BLaER1 (cell line): ENCODE data around the gene ALAS1.
"Not testable (repeated sequence)": the region's sequence is repeated elsewhere in the genome, so short reads cannot be mapped to it uniquely, and the experiment has no call there.

ENCODE experiments used
- H3K27ac ChIP-seq: shearing (Covaris generic); formaldehyde crosslinking; 2 replicates; pipeline ENCODE4 v1.8.1; 2022
- H3K27me3 ChIP-seq: shearing (Covaris generic); formaldehyde crosslinking; 2 replicates; pipeline ENCODE4 v1.8.1; 2022
- H3K36me3 ChIP-seq: shearing (Covaris generic); formaldehyde crosslinking; 2 replicates; pipeline ENCODE4 v1.8.1; 2022
- H3K4me1 ChIP-seq: shearing (Covaris generic); formaldehyde crosslinking; 2 replicates; pipeline ENCODE4 v1.8.1; 2022
- H3K4me2 ChIP-seq: shearing (Covaris generic); formaldehyde crosslinking; 2 replicates; pipeline ENCODE4 v1.8.1; 2022
- H3K4me3 ChIP-seq: shearing (Covaris generic); formaldehyde crosslinking; 2 replicates; pipeline ENCODE4 v1.8.1; 2022
- H3K9ac ChIP-seq: shearing (Covaris generic); formaldehyde crosslinking; 2 replicates; pipeline ENCODE4 v1.8.1; 2022
- H3K9me3 ChIP-seq: shearing (Covaris generic); formaldehyde crosslinking; 2 replicates; pipeline ENCODE4 v1.8.1; 2022
- H4K20me1 ChIP-seq: shearing (Covaris generic); formaldehyde crosslinking; 2 replicates; pipeline ENCODE4 v1.8.1; 2022
- Cebpa-rat ChIP-seq: shearing (Covaris generic); IDR thresholded peaks from 2 replicates; pipeline ENCODE4 v1.8.1; 2022

The ALAS1 gene

GRCh38 chr3:52176180-52176752 is 21.7 kb upstream of the ALAS1 start:
- Histone ChIP-seq H3K36me3 (no peaks in the 10 kb centered on the region), H3K4me1 (peaks cover 21% of the 10 kb centered on the region), H3K9me3 (no peaks in the 10 kb centered on the region), H3K4me2 (peak overlapping the region; percentile 72), H3K27ac (no peak overlapping the region), H3K4me3 (no peak overlapping the region), H4K20me1 (no peaks in the 10 kb centered on the region), H3K9ac (peak overlapping the region; percentile 24; the same call in 1 of the 2 replicates), H3K27me3 (no peaks in the 10 kb centered on the region)
- TF ChIP-seq Cebpa-rat: no peak

GRCh38 chr3:52176951-52177700 is 20.8 kb upstream of the ALAS1 start:
- no peak for TF ChIP-seq Cebpa-rat
- H3K9ac ChIP-seq: peak overlapping the region; percentile 24; the same call in 1 of the 2 replicates
- H3K27me3 ChIP-seq: no peaks in the 10 kb centered on the region
- H3K36me3 ChIP-seq: no peaks in the 10 kb centered on the region
- peak overlapping the region; percentile 72 for H3K4me2 ChIP-seq
- H3K27ac ChIP-seq: peak overlapping the region; percentile 44; the same call in 1 of the 2 replicates
- peaks cover 24% of the 10 kb centered on the region for H3K4me1 ChIP-seq
- H3K9me3 ChIP-seq: no peaks in the 10 kb centered on the region
- no peak overlapping the region for H3K4me3 ChIP-seq
- H4K20me1 ChIP-seq: no peaks in the 10 kb centered on the region

- Histone ChIP-seq H3K4me3 (no peak overlapping the region), H3K9me3 (no peaks in the 10 kb centered on the region), H4K20me1 (no peaks in the 10 kb centered on the region), H3K27me3 (no peaks in the 10 kb centered on the region), H3K4me2 (no peak overlapping the region), H3K9ac (no peak overlapping the region), H3K4me1 (peaks cover 28% of the 10 kb centered on the region), H3K36me3 (no peaks in the 10 kb centered on the region), H3K27ac (no peak overlapping the region; the same call in 1 of the 2 replicates)
- no peak for TF ChIP-seq Cebpa-rat
These were observed 20.3 kb upstream of the ALAS1 start for GRCh38 chr3:52177701-52178042.

GRCh38 chr3:52178126-52178525 is 19.8 kb upstream of the ALAS1 start:
- not testable (repeated sequence) for H3K27me3 ChIP-seq, H3K27ac ChIP-seq, H3K9me3 ChIP-seq, H3K36me3 ChIP-seq, H3K9ac ChIP-seq, H3K4me2 ChIP-seq, H4K20me1 ChIP-seq, H3K4me3 ChIP-seq
- H3K4me1 ChIP-seq: peaks cover 32% of the 10 kb centered on the region

GRCh38 chr3:52178537-52178936 is 19.4 kb upstream of the ALAS1 start:
- H3K9me3 ChIP-seq: no peaks in the 10 kb centered on the region
- H3K9ac ChIP-seq: no peak overlapping the region
- H3K27me3 ChIP-seq: no peaks in the 10 kb centered on the region
- peaks cover 33% of the 10 kb centered on the region for H3K4me1 ChIP-seq
- H3K4me3 ChIP-seq: no peak overlapping the region
- no peak overlapping the region for H3K4me2 ChIP-seq
- no peak for TF ChIP-seq Cebpa-rat
- no peaks in the 10 kb centered on the region for H4K20me1 ChIP-seq
- H3K27ac ChIP-seq: no peak overlapping the region
- H3K36me3 ChIP-seq: no peaks in the 10 kb centered on the region

GRCh38 chr3:52181543-52181942 is 16.4 kb upstream of the ALAS1 start:
- no peaks in the 10 kb centered on the region for H3K9me3 ChIP-seq
- H3K27me3 ChIP-seq: no peaks in the 10 kb centered on the region
- H4K20me1 ChIP-seq: no peaks in the 10 kb centered on the region
- no peak for TF ChIP-seq Cebpa-rat
- H3K4me2 ChIP-seq: no peak overlapping the region
- no peak overlapping the region for H3K27ac ChIP-seq
- no peak overlapping the region for H3K4me3 ChIP-seq
- H3K4me1 ChIP-seq: peaks cover 52% of the 10 kb centered on the region
- H3K9ac ChIP-seq: no peak overlapping the region
- no peaks in the 10 kb centered on the region for H3K36me3 ChIP-seq

- no peaks in the 10 kb centered on the region for H3K9me3 ChIP-seq
- H3K4me3 ChIP-seq: no peak overlapping the region
- no peaks in the 10 kb centered on the region for H3K27me3 ChIP-seq
- no peaks in the 10 kb centered on the region for H3K36me3 ChIP-seq
- TF ChIP-seq Cebpa-rat: no peak
- H3K4me1 ChIP-seq: peaks cover 45% of the 10 kb centered on the region
- H3K27ac ChIP-seq: no peak overlapping the region
- H3K4me2 ChIP-seq: no peak overlapping the region
- H3K9ac ChIP-seq: no peak overlapping the region
- no peaks in the 10 kb centered on the region for H4K20me1 ChIP-seq
These were observed 15.8 kb upstream of the ALAS1 start for GRCh38 chr3:52182196-52182595.

GRCh38 chr3:52182691-52183090 is 15.3 kb upstream of the ALAS1 start:
- Histone ChIP-seq H3K9me3 (no peaks in the 10 kb centered on the region), H3K27me3 (no peaks in the 10 kb centered on the region), H3K4me3 (no peak overlapping the region), H3K27ac (no peak overlapping the region), H3K9ac (no peak overlapping the region), H4K20me1 (no peaks in the 10 kb centered on the region), H3K4me2 (no peak overlapping the region), H3K4me1 (peaks cover 40% of the 10 kb centered on the region), H3K36me3 (no peaks in the 10 kb centered on the region)
- TF ChIP-seq Cebpa-rat: no peak

- H3K4me3 ChIP-seq: no peak overlapping the region
- peak overlapping the region; percentile 74 for H3K27ac ChIP-seq
- H3K4me1 ChIP-seq: peaks cover 44% of the 10 kb centered on the region
- H3K27me3 ChIP-seq: no peaks in the 10 kb centered on the region
- no peaks in the 10 kb centered on the region for H3K9me3 ChIP-seq
- no peaks in the 10 kb centered on the region for H4K20me1 ChIP-seq
- H3K9ac ChIP-seq: peak overlapping the region; percentile 4; the same call in 1 of the 2 replicates
- no peak for TF ChIP-seq Cebpa-rat
- peak overlapping the region; percentile 80 for H3K4me2 ChIP-seq
- H3K36me3 ChIP-seq: no peaks in the 10 kb centered on the region
These were observed 14.0 kb upstream of the ALAS1 start for GRCh38 chr3:52183786-52184445.

GRCh38 chr3:52184690-52185089 is 13.3 kb upstream of the ALAS1 start:
- Histone ChIP-seq H3K27me3 (no peaks in the 10 kb centered on the region), H3K4me2 (peak overlapping the region; percentile 80), H3K9ac (no peak overlapping the region), H4K20me1 (no peaks in the 10 kb centered on the region), H3K4me1 (peaks cover 48% of the 10 kb centered on the region), H3K27ac (peak overlapping the region; percentile 74), H3K4me3 (no peak overlapping the region), H3K36me3 (no peaks in the 10 kb centered on the region), H3K9me3 (no peaks in the 10 kb centered on the region)
- TF ChIP-seq Cebpa-rat: no peak
